ENCODE results near the gene PPIP5K1.

DNA sequence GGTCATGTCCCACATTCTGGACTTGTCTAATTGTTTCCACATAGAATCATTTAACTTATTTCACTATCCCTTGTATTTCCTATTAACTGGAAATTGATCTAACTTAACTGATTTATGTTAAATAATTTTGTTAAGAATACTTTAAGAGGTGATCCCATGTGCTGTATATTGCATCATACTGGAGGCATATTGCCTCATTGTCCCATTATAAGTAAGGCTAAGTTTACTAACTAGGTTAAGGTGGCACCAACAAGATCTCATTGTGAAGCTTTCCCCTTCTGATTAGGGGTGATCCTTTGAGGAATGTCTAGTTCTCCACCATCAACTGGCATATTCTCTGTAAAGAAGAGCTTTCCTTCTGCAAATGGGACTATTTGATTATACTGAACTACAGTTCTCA lies 48.2 kb downstream of the PPIP5K1 start:
- TF ChIP-seq, protein P1, sequence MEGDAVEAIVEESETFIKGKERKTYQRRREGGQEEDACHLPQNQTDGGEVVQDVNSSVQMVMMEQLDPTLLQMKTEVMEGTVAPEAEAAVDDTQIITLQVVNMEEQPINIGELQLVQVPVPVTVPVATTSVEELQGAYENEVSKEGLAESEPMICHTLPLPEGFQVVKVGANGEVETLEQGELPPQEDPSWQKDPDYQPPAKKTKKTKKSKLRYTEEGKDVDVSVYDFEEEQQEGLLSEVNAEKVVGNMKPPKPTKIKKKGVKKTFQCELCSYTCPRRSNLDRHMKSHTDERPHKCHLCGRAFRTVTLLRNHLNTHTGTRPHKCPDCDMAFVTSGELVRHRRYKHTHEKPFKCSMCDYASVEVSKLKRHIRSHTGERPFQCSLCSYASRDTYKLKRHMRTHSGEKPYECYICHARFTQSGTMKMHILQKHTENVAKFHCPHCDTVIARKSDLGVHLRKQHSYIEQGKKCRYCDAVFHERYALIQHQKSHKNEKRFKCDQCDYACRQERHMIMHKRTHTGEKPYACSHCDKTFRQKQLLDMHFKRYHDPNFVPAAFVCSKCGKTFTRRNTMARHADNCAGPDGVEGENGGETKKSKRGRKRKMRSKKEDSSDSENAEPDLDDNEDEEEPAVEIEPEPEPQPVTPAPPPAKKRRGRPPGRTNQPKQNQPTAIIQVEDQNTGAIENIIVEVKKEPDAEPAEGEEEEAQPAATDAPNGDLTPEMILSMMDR (conservative IDR thresholded peaks at IDR 0.05; ENCODE audit: low read depth, low read length) = no peak
- TF ChIP-seq RAD21 (IDR thresholded peaks at IDR 0.05; ENCODE audit: low read length) (no peak), POLR2A (IDR thresholded peaks at IDR 0.05; ENCODE audit: low read depth, low read length) (no peak), MAZ (IDR thresholded peaks at IDR 0.05; ENCODE audit: borderline replicate concordance, low read depth, low read length) (no peak), CEBPB (IDR thresholded peaks at IDR 0.05; ENCODE audit: low read depth, low read length) (peak; percentile 98), FOS (IDR thresholded peaks at IDR 0.05; ENCODE audit: low read depth, low read length) (no peak), SMC3 (IDR thresholded peaks at IDR 0.05; ENCODE audit: low read depth, low read length) (no peak), BHLHE40 (IDR thresholded peaks at IDR 0.05; ENCODE audit: low read depth, low read length) (no peak), MAFK (IDR thresholded peaks at IDR 0.05; ENCODE audit: low read depth, low read length) (no peak)
- TF ChIP-seq, protein P2, sequence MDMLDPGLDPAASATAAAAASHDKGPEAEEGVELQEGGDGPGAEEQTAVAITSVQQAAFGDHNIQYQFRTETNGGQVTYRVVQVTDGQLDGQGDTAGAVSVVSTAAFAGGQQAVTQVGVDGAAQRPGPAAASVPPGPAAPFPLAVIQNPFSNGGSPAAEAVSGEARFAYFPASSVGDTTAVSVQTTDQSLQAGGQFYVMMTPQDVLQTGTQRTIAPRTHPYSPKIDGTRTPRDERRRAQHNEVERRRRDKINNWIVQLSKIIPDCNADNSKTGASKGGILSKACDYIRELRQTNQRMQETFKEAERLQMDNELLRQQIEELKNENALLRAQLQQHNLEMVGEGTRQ (IDR thresholded peaks at IDR 0.05; ENCODE audit: low read depth, low read length) = no peak
- TF ChIP-seq, protein P3, sequence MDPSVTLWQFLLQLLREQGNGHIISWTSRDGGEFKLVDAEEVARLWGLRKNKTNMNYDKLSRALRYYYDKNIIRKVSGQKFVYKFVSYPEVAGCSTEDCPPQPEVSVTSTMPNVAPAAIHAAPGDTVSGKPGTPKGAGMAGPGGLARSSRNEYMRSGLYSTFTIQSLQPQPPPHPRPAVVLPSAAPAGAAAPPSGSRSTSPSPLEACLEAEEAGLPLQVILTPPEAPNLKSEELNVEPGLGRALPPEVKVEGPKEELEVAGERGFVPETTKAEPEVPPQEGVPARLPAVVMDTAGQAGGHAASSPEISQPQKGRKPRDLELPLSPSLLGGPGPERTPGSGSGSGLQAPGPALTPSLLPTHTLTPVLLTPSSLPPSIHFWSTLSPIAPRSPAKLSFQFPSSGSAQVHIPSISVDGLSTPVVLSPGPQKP (IDR thresholded peaks at IDR 0.05; ENCODE audit: borderline replicate concordance, low read depth, low read length) = no peak
